Activated naive CD8-positive, alpha-beta T cell treated with anti-CD3 and anti-CD28 coated beads, Interleukin-2, amount 50 U/mL, for 24 hours (primary cell): ENCODE results near the gene IFIT1.

Source experiments
- ATAC-seq: fragments of 150-1000 bp; cut with Tn5 transposase; one replicate; pipeline ENCODE4 v1.10.0; 2021
- DNase-seq: peaks from one replicate; pipeline ENCODE4 v3.0.0; 2021
- H3K27ac Mint-ChIP-seq: one replicate; pipeline ENCODE4 v1.8.0; 2021; ENCODE audit warnings: mild to moderate bottlenecking, mixed read lengths
- H3K27me3 Mint-ChIP-seq: one replicate; pipeline ENCODE4 v1.8.0; 2021; ENCODE audit warnings: mixed read lengths
- H3K36me3 Mint-ChIP-seq: one replicate; pipeline ENCODE4 v1.8.0; 2021; ENCODE audit warnings: low read depth, mixed read lengths
- H3K4me1 Mint-ChIP-seq: one replicate; pipeline ENCODE4 v1.8.0; 2021; ENCODE audit warnings: mixed read lengths
- H3K4me3 Mint-ChIP-seq: one replicate; pipeline ENCODE4 v1.8.0; 2021; ENCODE audit warnings: mild to moderate bottlenecking, moderate library complexity, mixed read lengths
- H3K9me3 Mint-ChIP-seq: one replicate; pipeline ENCODE4 v1.8.0; 2021; ENCODE audit warnings: mixed read lengths

The IFIT1 gene

DNA sequence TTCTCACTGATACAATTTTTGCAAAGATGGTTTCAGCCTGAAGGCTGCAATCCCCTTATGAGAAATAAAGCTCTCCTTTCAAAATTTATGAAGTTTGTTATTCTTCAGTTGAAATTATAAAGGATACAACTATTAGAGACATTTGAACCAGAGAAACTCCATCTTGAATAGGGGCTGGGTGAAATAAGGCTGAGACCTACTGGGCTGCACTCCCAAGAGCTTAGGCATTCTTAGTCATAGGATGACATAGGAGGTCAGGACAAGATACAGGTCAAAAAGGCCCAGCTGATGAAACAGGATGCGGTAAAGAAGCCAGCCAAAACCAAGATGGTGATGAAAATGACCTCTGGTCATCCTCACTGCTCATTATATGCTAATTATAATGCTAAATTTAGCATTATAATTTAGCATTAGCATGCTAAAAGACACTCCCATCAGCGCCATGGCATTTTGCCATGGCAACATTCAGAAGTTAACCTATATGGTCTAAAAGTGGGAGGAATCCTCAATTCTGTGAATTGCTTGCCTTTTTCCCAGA lies 37.0 kb upstream of the IFIT1 start:
- H3K27me3 Mint-ChIP-seq: peaks cover 8% of the 10 kb centered on the region
- H3K27ac Mint-ChIP-seq: no peak overlapping the region
- ATAC-seq: no peak
- no peaks in the 10 kb centered on the region for H3K36me3 Mint-ChIP-seq
- H3K4me1 Mint-ChIP-seq: peaks cover 17% of the 10 kb centered on the region
- no peak for DNase-seq
- H3K4me3 Mint-ChIP-seq: no peak overlapping the region
- H3K9me3 Mint-ChIP-seq: peaks cover 5% of the 10 kb centered on the region

GRCh38 chr10:89357096-89357495 lies 35.3 kb upstream of the IFIT1 start:
- peaks cover 9% of the 10 kb centered on the region for H3K27me3 Mint-ChIP-seq
- no peak for DNase-seq

GRCh38 chr10:89357975-89358374 lies 34.4 kb upstream of the IFIT1 start:
- peaks cover 8% of the 10 kb centered on the region for H3K27me3 Mint-ChIP-seq
- no peak overlapping the region for H3K4me3 Mint-ChIP-seq
- H3K27ac Mint-ChIP-seq: no peak overlapping the region
- no peaks in the 10 kb centered on the region for H3K36me3 Mint-ChIP-seq
- no peak for DNase-seq
- no peaks in the 10 kb centered on the region for H3K4me1 Mint-ChIP-seq
- peaks cover 5% of the 10 kb centered on the region for H3K9me3 Mint-ChIP-seq
- no peak for ATAC-seq

More at GRCh38 chr10:89357096-89357495, 35.3 kb upstream of the IFIT1 start:
- Mint-ChIP-seq H3K4me3 (no peak overlapping the region), H3K9me3 (peaks cover 5% of the 10 kb centered on the region), H3K4me1 (peaks cover 3% of the 10 kb centered on the region), H3K36me3 (no peaks in the 10 kb centered on the region), H3K27ac (no peak overlapping the region)
- ATAC-seq: no peak

- H3K4me3 Mint-ChIP-seq: no peak overlapping the region
- no peak overlapping the region for H3K27ac Mint-ChIP-seq
- no peaks in the 10 kb centered on the region for H3K36me3 Mint-ChIP-seq
- peaks cover 4% of the 10 kb centered on the region for H3K27me3 Mint-ChIP-seq
- DNase-seq (no peak), ATAC-seq (no peak)
- no peaks in the 10 kb centered on the region for H3K9me3 Mint-ChIP-seq
- peaks cover 10% of the 10 kb centered on the region for H3K4me1 Mint-ChIP-seq
These were observed 32.3 kb upstream of the IFIT1 start for GRCh38 chr10:89360157-89360556.

GRCh38 chr10:89362929-89363328 lies 29.5 kb upstream of the IFIT1 start:
- H3K36me3 Mint-ChIP-seq: peaks cover 2% of the 10 kb centered on the region

GRCh38 chr10:89363729-89364442 lies 28.5 kb upstream of the IFIT1 start:
- Mint-ChIP-seq H3K4me1 (peaks cover 16% of the 10 kb centered on the region), H3K4me3 (no peak overlapping the region), H3K9me3 (no peaks in the 10 kb centered on the region), H3K36me3 (peaks cover 2% of the 10 kb centered on the region), H3K27me3 (peaks cover 4% of the 10 kb centered on the region), H3K27ac (no peak overlapping the region)
- ATAC-seq (no peak), DNase-seq (no peak)

More at GRCh38 chr10:89362929-89363328, 29.5 kb upstream of the IFIT1 start:
- ATAC-seq (no peak), DNase-seq (no peak)
- Mint-ChIP-seq H3K27ac (no peak overlapping the region), H3K4me1 (peaks cover 16% of the 10 kb centered on the region), H3K4me3 (no peak overlapping the region), H3K27me3 (peaks cover 4% of the 10 kb centered on the region), H3K9me3 (no peaks in the 10 kb centered on the region)

DNA sequence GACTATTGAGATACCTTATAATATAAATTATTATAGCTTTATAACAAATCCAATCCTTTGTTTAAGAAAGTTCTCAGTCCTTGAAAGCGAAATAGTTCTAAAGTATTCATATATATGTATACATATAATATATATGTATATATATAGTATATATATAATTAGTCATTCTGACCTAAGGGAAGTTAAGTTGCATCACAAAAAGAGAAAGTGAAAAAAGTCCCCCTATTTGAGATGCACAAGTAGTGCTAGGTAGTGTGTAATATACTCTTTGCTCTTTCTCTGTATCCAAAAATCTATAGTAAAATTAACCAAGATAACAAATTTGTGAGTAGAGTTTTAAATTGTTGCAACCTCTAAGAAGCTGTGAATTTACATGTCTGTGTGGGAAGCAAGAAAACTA lies 27.9 kb upstream of the IFIT1 start:
- Mint-ChIP-seq H3K27ac (no peak overlapping the region), H3K9me3 (no peaks in the 10 kb centered on the region), H3K4me1 (peaks cover 16% of the 10 kb centered on the region), H3K36me3 (peaks cover 2% of the 10 kb centered on the region), H3K27me3 (peaks cover 4% of the 10 kb centered on the region), H3K4me3 (no peak overlapping the region)
- no peak for DNase-seq
- ATAC-seq: no peak

GRCh38 chr10:89367529-89367928 lies 24.9 kb upstream of the IFIT1 start:
- Mint-ChIP-seq H3K4me3 (no peak overlapping the region), H3K27ac (no peak overlapping the region)
- no peak for DNase-seq

GRCh38 chr10:89368129-89368528 lies 24.3 kb upstream of the IFIT1 start:
- Mint-ChIP-seq H3K27ac (no peak overlapping the region), H3K4me3 (no peak overlapping the region), H3K27me3 (peaks cover 2% of the 10 kb centered on the region), H3K4me1 (peaks cover 16% of the 10 kb centered on the region), H3K36me3 (peaks cover 2% of the 10 kb centered on the region), H3K9me3 (no peaks in the 10 kb centered on the region)
- DNase-seq (no peak), ATAC-seq (no peak)

More at GRCh38 chr10:89367529-89367928, 24.9 kb upstream of the IFIT1 start:
- no peaks in the 10 kb centered on the region for H3K9me3 Mint-ChIP-seq
- peaks cover 16% of the 10 kb centered on the region for H3K4me1 Mint-ChIP-seq
- H3K36me3 Mint-ChIP-seq: peaks cover 2% of the 10 kb centered on the region
- peak; percentile 49 for ATAC-seq
- peaks cover 2% of the 10 kb centered on the region for H3K27me3 Mint-ChIP-seq

GRCh38 chr10:89369156-89370105 lies 23.0 kb upstream of the IFIT1 start:
- H3K4me1 Mint-ChIP-seq: peaks cover 12% of the 10 kb centered on the region
- H3K9me3 Mint-ChIP-seq: no peaks in the 10 kb centered on the region
- ATAC-seq (no peak), DNase-seq (no peak)
- H3K27me3 Mint-ChIP-seq: peaks cover 2% of the 10 kb centered on the region
- peaks cover 2% of the 10 kb centered on the region for H3K36me3 Mint-ChIP-seq
- no peak overlapping the region for H3K27ac Mint-ChIP-seq
- no peak overlapping the region for H3K4me3 Mint-ChIP-seq

DNA sequence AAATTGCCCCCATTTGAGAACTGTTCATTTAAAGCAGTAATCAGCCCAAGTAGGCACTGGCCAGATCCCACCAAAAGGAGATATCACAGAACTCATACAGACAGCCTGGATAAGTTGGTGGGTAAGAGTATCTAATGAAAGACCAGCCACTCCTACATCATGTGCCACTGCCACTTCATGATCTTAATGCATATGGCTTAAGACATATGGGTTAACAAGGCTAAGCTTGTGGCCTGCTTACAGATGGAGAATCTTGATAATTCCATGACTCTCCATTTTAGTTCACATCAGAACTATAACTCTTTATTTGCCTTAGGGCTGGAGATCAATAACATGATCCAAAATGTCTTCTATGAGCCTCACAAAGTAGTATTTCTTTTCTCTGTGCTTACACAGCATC lies 21.3 kb upstream of the IFIT1 start:
- no peaks in the 10 kb centered on the region for H3K9me3 Mint-ChIP-seq
- H3K36me3 Mint-ChIP-seq: peaks cover under 1% of the 10 kb centered on the region
- no peak overlapping the region for H3K4me3 Mint-ChIP-seq
- ATAC-seq (no peak), DNase-seq (no peak)
- peaks cover 2% of the 10 kb centered on the region for H3K27me3 Mint-ChIP-seq
- no peak overlapping the region for H3K27ac Mint-ChIP-seq
- peaks cover 6% of the 10 kb centered on the region for H3K4me1 Mint-ChIP-seq

DNA sequence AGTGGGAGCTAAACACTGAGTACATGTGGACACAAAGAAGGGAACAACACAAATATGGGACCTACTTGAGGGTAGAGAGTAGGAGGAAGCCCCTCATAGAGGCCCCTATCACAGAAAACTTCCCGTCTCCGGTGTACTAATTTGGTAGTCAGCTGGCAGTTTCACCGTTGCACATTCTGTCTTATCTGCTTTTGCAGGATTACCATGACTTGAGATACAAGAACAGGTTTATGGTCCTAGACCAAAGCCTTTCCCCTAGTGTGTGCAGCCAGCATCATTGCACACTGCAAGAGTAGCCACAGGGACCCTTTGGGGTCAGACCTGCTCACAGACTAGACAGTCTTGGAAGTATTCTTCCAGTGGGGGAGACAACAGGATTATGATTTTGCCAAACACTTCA lies 20.4 kb upstream of the IFIT1 start:
- peaks cover 2% of the 10 kb centered on the region for H3K27me3 Mint-ChIP-seq
- no peaks in the 10 kb centered on the region for H3K36me3 Mint-ChIP-seq
- DNase-seq (no peak), ATAC-seq (no peak)
- no peak overlapping the region for H3K4me3 Mint-ChIP-seq
- H3K27ac Mint-ChIP-seq: no peak overlapping the region
- H3K9me3 Mint-ChIP-seq: no peaks in the 10 kb centered on the region
- H3K4me1 Mint-ChIP-seq: peaks cover 6% of the 10 kb centered on the region

GRCh38 chr10:89373916-89374711 lies 18.3 kb upstream of the IFIT1 start:
- Mint-ChIP-seq H3K4me3 (no peak overlapping the region), H3K27me3 (peaks cover 2% of the 10 kb centered on the region), H3K36me3 (no peaks in the 10 kb centered on the region), H3K9me3 (no peaks in the 10 kb centered on the region), H3K4me1 (no peaks in the 10 kb centered on the region), H3K27ac (no peak overlapping the region)
- no peak for DNase-seq
- no peak for ATAC-seq

DNA sequence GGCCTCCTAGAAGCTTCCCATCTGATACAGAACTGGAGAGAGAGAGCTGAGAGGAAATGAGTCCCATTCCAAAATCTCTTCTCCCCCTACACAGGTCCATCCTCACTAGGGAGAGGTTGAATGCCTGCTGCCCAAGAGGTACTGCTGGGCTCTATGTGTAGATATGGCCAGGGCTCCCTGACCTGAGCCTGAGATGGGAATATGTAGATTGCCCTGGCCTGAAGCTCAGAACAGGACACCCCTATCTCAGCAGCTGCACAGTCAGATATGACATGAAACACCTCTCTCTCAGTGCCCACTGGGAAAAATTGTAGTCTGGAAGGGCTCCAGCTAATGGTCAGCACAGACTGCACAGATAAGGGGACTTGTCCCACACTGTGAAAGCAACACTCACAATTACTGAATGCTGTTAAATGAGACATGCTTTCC lies 17.7 kb upstream of the IFIT1 start:
- Mint-ChIP-seq H3K36me3 (no peaks in the 10 kb centered on the region), H3K27ac (no peak overlapping the region), H3K4me3 (no peak overlapping the region), H3K9me3 (no peaks in the 10 kb centered on the region), H3K27me3 (no peaks in the 10 kb centered on the region), H3K4me1 (no peaks in the 10 kb centered on the region)
- DNase-seq (no peak), ATAC-seq (no peak)
